ENCODE results near the gene HSPB9.

Gene HSPB9

DNA sequence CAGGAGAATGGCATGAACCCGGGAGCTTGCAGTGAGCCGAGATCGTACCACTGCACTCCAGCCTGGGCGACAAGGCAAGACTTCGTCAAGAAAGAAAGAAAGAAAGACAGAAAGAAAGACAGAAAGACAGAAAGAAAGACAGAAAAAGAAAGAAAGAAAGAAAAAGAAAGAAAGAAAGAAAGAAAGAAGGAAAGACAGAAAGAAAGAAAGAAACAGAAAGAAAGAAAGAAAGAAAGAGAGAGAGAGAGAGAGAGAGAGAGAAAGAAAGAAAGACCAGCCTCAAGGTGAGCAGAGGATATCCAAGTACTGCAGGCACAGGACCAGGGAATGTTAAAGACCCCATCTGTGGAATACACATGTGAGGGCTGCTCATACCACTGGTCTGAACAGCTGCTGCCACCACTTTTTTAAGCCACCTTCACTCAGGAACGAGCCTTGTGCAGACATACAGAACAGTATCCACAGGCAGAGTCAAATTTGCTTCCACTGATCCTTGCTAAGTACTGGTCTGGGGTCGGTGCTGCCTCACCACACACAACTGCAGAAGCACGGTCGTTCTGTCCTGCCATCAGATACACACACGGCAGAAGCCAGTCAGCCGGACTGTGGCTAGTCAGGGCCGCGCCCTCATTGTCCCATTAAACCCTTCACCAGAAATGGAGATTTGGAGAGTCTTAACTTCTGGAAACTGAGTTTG, 24.5 kb downstream of the HSPB9 start:
- DNase-seq, result no peak

DNA sequence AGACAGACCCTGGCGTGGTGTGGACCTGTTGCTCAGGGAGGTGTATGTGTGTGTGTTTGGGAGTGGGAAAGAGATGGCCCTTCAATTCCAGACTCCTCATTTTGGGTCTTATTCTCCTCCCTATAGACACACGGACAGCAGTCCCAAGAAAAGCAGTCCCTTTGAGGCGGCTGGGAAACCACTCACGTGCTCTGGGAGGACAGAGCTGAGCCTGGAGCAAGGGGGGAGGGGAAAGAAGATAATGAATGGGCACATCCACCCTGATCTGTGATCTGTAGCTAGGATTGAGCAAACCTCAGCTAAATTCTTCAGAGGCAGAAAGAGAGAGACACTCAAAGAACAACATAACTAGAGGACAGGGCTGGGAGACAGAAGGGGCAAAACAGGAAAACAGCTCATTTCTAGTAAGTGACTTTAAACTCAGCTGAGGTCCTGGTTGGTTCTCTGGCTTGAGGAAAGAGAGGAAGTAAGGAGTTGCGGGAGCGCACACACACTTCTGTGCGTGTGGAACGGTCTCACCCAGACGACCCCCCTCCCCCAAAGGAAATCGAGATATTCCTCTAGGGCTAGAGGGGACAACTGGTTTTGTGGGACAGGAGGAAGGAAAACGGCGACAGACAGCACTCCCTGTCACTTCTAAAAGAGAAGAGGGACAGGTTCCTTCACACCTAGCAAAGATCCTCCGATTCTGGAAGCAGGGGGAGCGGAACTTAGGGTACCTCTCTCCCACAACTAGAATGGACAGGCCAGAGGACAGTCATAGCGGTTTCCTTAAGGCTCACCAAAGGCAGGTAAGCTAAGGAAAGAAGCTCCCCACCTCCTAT, 31.5 kb downstream of the HSPB9 start:
- no peak for DNase-seq

DNA sequence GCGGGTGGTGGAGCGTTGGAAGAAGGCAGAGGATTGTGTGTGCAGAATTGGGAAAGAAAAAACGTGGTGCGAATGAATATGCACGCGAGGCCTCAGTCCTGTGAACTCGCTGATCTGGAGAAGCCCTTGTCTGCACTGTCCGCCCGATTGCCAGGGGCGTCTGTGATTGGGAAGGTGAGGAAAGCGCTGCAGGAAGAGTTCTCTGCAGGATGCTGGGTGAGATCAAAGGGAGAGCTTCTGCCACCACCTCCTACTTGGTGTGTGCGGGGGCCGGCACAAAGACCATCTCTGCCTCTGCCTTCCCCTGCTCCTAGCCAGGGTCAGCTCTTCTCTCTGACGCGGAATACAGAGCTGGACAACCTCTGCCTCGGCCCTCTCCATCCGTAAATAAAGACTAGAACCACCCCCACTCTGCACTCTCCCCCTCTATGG, 33.0 kb downstream of the HSPB9 start:
- DNase-seq, result no peak

DNA sequence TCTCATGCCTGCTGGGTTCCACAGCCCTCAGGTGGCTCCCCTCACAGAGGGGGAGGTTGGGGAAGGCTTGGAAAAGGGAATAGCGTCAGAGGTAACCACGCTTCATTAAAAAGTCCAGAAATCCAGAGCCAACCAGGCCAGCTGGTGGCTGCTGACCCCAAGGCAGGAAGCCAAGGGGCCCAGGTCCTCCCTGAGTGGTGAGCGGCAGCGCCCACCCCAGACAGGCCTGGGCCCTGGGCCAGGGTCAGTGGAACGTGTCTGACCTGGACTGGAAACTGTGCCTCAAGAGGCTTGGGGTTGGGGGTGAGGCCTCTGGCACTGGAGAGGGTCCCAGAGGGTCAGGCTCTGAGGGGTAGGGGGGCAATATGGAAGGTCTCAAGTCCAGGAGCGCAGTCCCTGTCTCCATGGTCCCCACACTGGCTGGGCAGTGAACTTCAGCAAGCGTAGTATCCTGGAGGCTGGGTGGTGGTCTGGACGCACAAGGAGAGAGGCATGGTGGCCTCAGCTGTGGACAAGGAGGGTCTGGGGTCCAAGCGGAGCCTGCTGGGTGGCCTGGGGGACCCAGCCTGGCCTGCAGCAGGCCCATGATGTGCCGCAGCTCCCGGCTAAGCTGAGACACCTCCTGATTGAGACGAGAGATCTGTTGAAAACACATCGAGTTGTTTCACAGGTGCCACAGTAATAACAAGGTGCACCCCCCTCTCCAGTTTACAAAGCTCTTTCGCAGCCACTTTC, 37.4 kb downstream of the HSPB9 start:
- DNase-seq, result no peak

DNA sequence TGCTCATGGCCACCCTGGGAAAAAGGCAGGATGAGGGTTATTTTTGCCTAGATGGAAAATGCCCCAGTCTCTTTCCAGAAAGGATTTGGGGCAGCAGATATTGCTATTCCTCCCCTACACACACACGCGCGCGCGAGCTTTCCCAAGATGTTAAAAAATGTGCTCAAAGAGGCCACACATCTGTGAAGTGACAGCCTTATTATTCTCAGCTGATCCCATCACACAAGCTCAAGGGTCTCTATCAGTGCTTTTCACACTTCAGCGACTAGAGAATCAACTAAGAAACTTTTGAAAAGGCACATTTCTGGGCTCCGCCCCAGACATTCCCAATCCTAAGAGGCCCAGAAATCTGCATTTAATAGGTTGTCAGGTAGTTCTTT, 37.9 kb downstream of the HSPB9 start:
- DNase-seq, result no peak

DNA sequence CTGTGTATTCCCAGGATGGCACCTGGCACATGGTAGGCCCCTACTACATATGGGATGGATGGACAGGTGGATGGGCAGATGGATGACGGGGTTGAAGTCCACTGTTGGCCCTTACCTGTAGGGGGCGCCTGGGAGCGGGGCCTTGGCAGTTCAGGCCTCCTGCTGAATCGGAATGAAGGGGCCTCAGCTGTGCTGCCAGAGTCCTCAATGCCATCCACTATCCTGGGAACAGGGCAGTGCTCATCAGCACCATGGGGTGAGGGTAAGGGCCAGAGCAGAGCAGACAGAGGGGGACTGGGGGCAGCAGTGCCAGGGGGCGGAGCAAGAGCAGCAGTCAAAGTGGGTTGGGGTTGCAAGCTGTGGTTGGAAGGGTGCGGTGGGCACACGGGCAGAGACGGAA, 40.5 kb downstream of the HSPB9 start:
- DNase-seq, result peak; percentile 79

DNA sequence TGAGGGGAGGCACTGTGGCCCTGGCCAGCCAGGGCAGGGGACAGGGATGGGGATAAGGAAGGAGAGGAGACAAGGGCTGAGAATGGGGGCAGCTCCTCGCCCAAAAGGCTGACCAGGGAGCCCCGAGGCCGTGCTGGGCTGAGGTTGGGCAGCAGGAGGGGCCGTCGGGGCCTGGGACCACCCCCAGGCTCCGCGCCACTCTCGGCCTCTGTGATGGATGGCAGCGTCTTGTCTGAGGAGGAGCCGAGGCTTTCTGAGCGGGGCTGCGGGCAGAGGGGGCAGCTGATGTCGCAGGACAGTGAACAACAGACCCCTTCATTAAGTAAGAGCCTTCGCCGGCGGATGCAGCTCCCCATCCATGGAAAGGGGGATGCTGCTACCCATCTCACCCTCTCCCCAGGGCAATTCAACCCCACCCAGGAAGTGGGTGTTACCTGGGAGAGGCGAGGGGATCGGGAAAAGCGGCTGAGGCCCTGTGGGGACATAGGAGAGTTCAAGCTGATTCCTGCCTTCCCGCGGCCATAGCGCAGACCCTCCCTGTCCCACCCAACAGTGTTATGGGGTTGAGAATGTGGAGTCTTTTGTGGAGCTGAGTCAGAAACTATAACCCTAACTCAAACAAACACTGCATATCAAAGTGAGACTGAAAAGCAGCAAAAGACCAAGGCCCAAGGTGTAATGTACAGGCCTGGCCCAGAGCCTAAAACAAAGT, 41.2 kb downstream of the HSPB9 start:
- no peak for DNase-seq

DNA sequence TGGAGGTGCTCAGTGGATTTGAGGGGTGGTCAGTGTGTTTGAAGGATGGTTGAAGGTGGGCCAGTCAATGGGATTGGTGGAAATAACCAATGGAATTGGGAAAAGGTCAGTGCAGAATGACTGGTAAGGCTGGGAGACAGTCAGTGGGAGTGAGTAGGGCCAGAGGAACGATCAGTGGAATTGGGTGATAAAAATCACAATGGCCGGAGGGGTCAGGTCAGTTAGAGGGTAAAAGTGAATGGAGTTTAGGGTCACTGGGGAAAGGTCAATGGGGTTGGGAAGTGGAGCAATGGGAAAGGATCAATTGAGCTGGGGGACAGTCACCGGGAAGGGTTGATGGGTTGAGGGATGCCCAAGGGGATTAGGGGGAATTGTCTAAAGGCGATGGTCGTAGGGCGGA, 43.1 kb downstream of the HSPB9 start:
- no peak for DNase-seq

GRCh38 chr17:42166196-42166763, 43.7 kb downstream of the HSPB9 start:
- no peak for DNase-seq

GRCh38 chr17:42167807-42168206, 45.2 kb downstream of the HSPB9 start:
- no peak for DNase-seq

GRCh38 chr17:42169351-42169750, 46.7 kb downstream of the HSPB9 start:
- no peak for DNase-seq

GRCh38 chr17:42171831-42172230, 49.2 kb downstream of the HSPB9 start:
- DNase-seq, result no peak

Measured in activated CD4-positive, alpha-beta T cell treated with anti-CD3 and anti-CD28 coated beads for 48 hours (primary cell).